GM19035 (cell line): ENCODE results near the gene LCN6.

ENCODE experiments used
- ATAC-seq: cut with Tn5 transposase; IDR thresholded peaks from one replicate; pipeline ENCODE4 v1.9.1; 2021; ENCODE audit not compliant: unreplicated experiment

Gene LCN6

DNA sequence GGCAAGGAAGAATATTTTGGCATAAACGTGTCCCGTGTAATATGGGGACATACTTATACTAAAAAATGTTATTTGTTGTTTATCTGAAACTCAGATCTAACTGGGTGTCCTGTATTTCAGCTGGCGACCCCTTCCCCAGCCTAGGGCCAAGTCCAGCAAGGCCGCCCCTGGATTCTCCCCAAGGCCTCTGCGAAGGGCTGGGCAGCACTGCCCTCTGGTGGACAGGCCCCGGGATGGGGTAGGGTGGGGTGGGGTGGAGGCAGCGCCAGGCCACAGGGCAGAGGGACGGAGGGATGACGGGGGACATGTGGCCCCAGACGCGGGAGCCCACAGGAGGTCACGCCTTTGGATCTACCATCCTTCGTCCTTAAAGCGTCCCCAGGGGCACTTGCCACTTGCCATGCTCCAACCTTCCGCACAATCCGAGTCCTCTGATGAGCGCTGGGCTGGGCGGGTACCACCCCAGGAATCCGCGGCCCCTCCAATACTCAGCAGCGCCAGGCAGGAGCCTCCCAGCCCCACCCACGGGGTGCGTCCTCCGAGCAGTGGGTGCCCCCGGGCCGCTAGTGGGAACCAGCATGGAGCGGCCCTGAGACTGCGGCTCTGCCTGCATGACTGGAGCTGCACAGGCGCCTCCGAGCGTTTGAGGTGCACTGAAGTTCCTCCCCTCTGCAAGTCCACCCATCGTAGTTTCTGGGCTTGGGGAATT, 54.0 kb downstream of the LCN6 start:
- no peak for ATAC-seq
